Ovary (tissue), 3 donors: ENCODE results near the gene NTNG2.

Experiments used
- CTCF ChIP-seq, 3 donors: fragments of 450-650 bp in 2 of 3; fragments of 200-600 bp in 1 of 3; IDR thresholded peaks; one replicate each; pipeline versions ENCODE4 v1.5.1 to v1.8.0; 2016 to 2022; ENCODE audit warnings: antibody characterized with exemption in 3 of 3, mild to moderate bottlenecking in 1 of 3
- EP300 ChIP-seq: sonication (generic); formaldehyde crosslinking; IDR thresholded peaks from one replicate; pipeline ENCODE4 v1.6.1; 2017; ENCODE audit warnings: antibody characterized with exemption
- POLR2A ChIP-seq: fragments of 450-650 bp; IDR thresholded peaks from one replicate; pipeline ENCODE4 v1.6.1; 2017; ENCODE audit warnings: antibody characterized with exemption, mild to moderate bottlenecking, moderate library complexity
- donor health status: DM: no; HTN: no; CAD: no.

GRCh38 chr9:132210472-132211145 lies 48.8 kb downstream of the NTNG2 start:
- no peak for TF ChIP-seq CTCF (IDR thresholded peaks at IDR 0.05)
- no peak for TF ChIP-seq POLR2A
- TF ChIP-seq EP300: no peak
